ENCODE data around the gene TOX3. TPM values are rescaled to one million over a fixed set of nuclear protein-coding genes. Genes with fewer than 3 reads are reported as not detected.

TOX3 gene
- total and polyA plus RNA-seq, 2 experiments from 2014 or later: not detected

GRCh38 chr16:52548261-52549010 lies 1.5 kb upstream of the TOX3 start:
- in situ Hi-C loops (cut with MboI): no loop called here
- 55% methylated on average over 10 of the region's 10 CpGs for WGBS, 2 experiments (ENCODE audit: low coverage in 1 of 2, low lambda C conversion rate in 2 of 2, missing lambda C conversion rate in 2 of 2)
- Histone ChIP-seq H2AFZ (no peak overlapping the region), H3K4me2 (ENCODE audit: unreplicated experiment) (no peak overlapping the region), H3K9me2 (ENCODE audit: insufficient read depth) (no peaks in the 10 kb centered on the region), H3K79me2 (ENCODE audit: insufficient read depth) (no peaks in the 10 kb centered on the region), H3K4me3 (no peak overlapping the region), H3K27ac (no peak overlapping the region), H4K20me1 (ENCODE audit: insufficient read depth) (no peaks in the 10 kb centered on the region), H3K9me3 (ENCODE audit: low read depth) (no peaks in the 10 kb centered on the region), H3K36me3 (ENCODE audit: low read depth) (no peaks in the 10 kb centered on the region), H3K27me3 (replicated peaks; ENCODE audit: insufficient read depth) (peaks cover 42% of the 10 kb centered on the region), H3F3A (ENCODE audit: insufficient read depth) (no peaks in the 10 kb centered on the region), H3K9ac (no peak overlapping the region), H3K4me1 (ENCODE audit: insufficient read depth) (no peaks in the 10 kb centered on the region)
- TF ChIP-seq EZH2phosphoT487 (IDR thresholded peaks at IDR 0.05; ENCODE audit: insufficient read depth, low read depth): no peak
- TF ChIP-seq EZH2 (IDR thresholded peaks at IDR 0.05; ENCODE audit: insufficient read depth, poor library complexity, severe bottlenecking): no peak
- no peak for DNase-seq

- Histone ChIP-seq H3K9me3 (ENCODE audit: low read depth) (no peaks in the 10 kb centered on the region), H3K4me2 (ENCODE audit: unreplicated experiment) (no peak overlapping the region), H3K79me2 (ENCODE audit: insufficient read depth) (no peaks in the 10 kb centered on the region), H3K27ac (no peak overlapping the region), H3K4me1 (ENCODE audit: insufficient read depth) (no peaks in the 10 kb centered on the region), H3K9me2 (ENCODE audit: insufficient read depth) (no peaks in the 10 kb centered on the region), H4K20me1 (ENCODE audit: insufficient read depth) (no peaks in the 10 kb centered on the region), H3K27me3 (replicated peaks; ENCODE audit: insufficient read depth) (peaks cover 42% of the 10 kb centered on the region), H3F3A (ENCODE audit: insufficient read depth) (no peaks in the 10 kb centered on the region), H2AFZ (no peak overlapping the region), H3K36me3 (ENCODE audit: low read depth) (no peaks in the 10 kb centered on the region), H3K9ac (no peak overlapping the region), H3K4me3 (no peak overlapping the region)
- WGBS, 2 experiments (ENCODE audit: low coverage in 1 of 2, low lambda C conversion rate in 2 of 2, missing lambda C conversion rate in 2 of 2): 69 to 73% methylated on average over 8 of the region's 8 CpGs
- no peak for DNase-seq
- in situ Hi-C loops (cut with MboI): no loop called here
- TF ChIP-seq EZH2 (IDR thresholded peaks at IDR 0.05; ENCODE audit: insufficient read depth, poor library complexity, severe bottlenecking): no peak
- no peak for TF ChIP-seq EZH2phosphoT487 (IDR thresholded peaks at IDR 0.05; ENCODE audit: insufficient read depth, low read depth)
Measured at GRCh38 chr16:52547834-52548215, 882 bp upstream of the TOX3 start.

GRCh38 chr16:52546291-52547003 lies 496 bp downstream of the TOX3 start:
- TF ChIP-seq EZH2phosphoT487 (IDR thresholded peaks at IDR 0.05; ENCODE audit: insufficient read depth, low read depth): 0 out of 2 replicates have a peak, but pooled peaks have one; percentile 13
- TF ChIP-seq EZH2 (IDR thresholded peaks at IDR 0.05; ENCODE audit: insufficient read depth, poor library complexity, severe bottlenecking): peak; percentile 50
- Histone ChIP-seq H4K20me1 (ENCODE audit: insufficient read depth) (no peaks in the 10 kb centered on the region), H3K9me3 (ENCODE audit: low read depth) (no peaks in the 10 kb centered on the region), H3K4me2 (ENCODE audit: unreplicated experiment) (no peak overlapping the region), H3K4me3 (no peak overlapping the region), H3K9me2 (ENCODE audit: insufficient read depth) (no peaks in the 10 kb centered on the region), H3K9ac (no peak overlapping the region), H3K27me3 (replicated peaks; ENCODE audit: insufficient read depth) (peaks cover 42% of the 10 kb centered on the region), H3K79me2 (ENCODE audit: insufficient read depth) (no peaks in the 10 kb centered on the region), H2AFZ (no peak overlapping the region), H3K4me1 (ENCODE audit: insufficient read depth) (no peaks in the 10 kb centered on the region), H3K36me3 (ENCODE audit: low read depth) (no peaks in the 10 kb centered on the region), H3K27ac (no peak overlapping the region), H3F3A (ENCODE audit: insufficient read depth) (no peaks in the 10 kb centered on the region)
- in situ Hi-C loops (cut with MboI): no loop called here
- 5 to 6% methylated on average over 24 to 49 of the region's 79 CpGs for WGBS, 2 experiments (ENCODE audit: low coverage in 1 of 2, low lambda C conversion rate in 2 of 2, missing lambda C conversion rate in 2 of 2)
- peak; percentile 1 for DNase-seq

GRCh38 chr16:52545898-52546266 lies 1.1 kb downstream of the TOX3 start:
- DNase-seq: no peak
- H3K4me1 ChIP-seq (ENCODE audit: insufficient read depth): no peaks in the 10 kb centered on the region
- no peak overlapping the region; the same call in 1 of the 2 replicates for H2AFZ ChIP-seq
- H3K4me2 ChIP-seq (ENCODE audit: unreplicated experiment): no peak overlapping the region
- in situ Hi-C loops (cut with MboI): no loop called here
- 2 to 3% methylated on average over 14 to 15 of the region's 15 CpGs for WGBS, 2 experiments (ENCODE audit: low coverage in 1 of 2, low lambda C conversion rate in 2 of 2, missing lambda C conversion rate in 2 of 2)
- H4K20me1 ChIP-seq (ENCODE audit: insufficient read depth): no peaks in the 10 kb centered on the region
- H3K27ac ChIP-seq: no peak overlapping the region
- H3K36me3 ChIP-seq (ENCODE audit: low read depth): no peaks in the 10 kb centered on the region
- H3K9me2 ChIP-seq (ENCODE audit: insufficient read depth): no peaks in the 10 kb centered on the region
- H3F3A ChIP-seq (ENCODE audit: insufficient read depth): no peaks in the 10 kb centered on the region
- no peaks in the 10 kb centered on the region for H3K79me2 ChIP-seq (ENCODE audit: insufficient read depth)
- no peak overlapping the region for H3K4me3 ChIP-seq
- no peak overlapping the region for H3K9ac ChIP-seq
- peaks cover 42% of the 10 kb centered on the region for H3K27me3 ChIP-seq (replicated peaks; ENCODE audit: insufficient read depth)
- TF ChIP-seq EZH2phosphoT487 (IDR thresholded peaks at IDR 0.05; ENCODE audit: insufficient read depth, low read depth) (no peak), EZH2 (IDR thresholded peaks at IDR 0.05; ENCODE audit: insufficient read depth, poor library complexity, severe bottlenecking) (no peak)
- no peaks in the 10 kb centered on the region for H3K9me3 ChIP-seq (ENCODE audit: low read depth)
